Stimulated activated CD4-positive, alpha-beta T cell treated with anti-CD3 and anti-CD28 coated beads, Interleukin-15, amount 100 ng/mL, for 1 hour (primary cell): ENCODE measurements around the gene CST8.
"Not testable (repeated sequence)": the region's sequence is repeated elsewhere in the genome, so short reads cannot be mapped to it uniquely, and the experiment has no call there.

Experiments used
- DNase-seq, 2 donors: peaks; one replicate each; pipeline ENCODE4 v3.0.0-alpha.2; 2020; ENCODE audit warnings: low read depth in 1 of 2, low spot score in 1 of 2

The CST8 gene, protein sequence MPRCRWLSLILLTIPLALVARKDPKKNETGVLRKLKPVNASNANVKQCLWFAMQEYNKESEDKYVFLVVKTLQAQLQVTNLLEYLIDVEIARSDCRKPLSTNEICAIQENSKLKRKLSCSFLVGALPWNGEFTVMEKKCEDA

DNA sequence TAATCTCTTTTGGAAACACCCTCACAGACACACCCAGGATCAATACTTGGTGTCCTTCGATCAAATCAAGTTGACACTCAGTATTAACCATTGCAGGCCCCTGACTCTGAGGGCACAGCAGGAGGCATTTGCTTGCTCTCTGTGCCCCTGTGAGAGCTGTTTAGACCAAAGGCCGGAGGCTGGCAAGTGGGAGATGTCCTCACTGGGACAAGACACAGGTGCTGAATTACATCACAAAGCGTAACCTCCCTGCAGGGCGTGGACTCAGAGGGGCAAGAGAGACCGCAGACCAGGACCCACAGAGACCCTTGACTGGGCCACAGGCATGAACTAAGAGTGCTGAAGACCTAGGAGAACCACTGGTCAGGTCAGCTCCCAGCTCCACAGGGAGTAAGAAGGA lies at the start of gene CST8:
Gene CST8, plus strand, starts transcription at position 301 of the 400 bp plus-strand sequence. CDS start 551 bp downstream, outside the sequence.
- DNase-seq = no peak

DNA sequence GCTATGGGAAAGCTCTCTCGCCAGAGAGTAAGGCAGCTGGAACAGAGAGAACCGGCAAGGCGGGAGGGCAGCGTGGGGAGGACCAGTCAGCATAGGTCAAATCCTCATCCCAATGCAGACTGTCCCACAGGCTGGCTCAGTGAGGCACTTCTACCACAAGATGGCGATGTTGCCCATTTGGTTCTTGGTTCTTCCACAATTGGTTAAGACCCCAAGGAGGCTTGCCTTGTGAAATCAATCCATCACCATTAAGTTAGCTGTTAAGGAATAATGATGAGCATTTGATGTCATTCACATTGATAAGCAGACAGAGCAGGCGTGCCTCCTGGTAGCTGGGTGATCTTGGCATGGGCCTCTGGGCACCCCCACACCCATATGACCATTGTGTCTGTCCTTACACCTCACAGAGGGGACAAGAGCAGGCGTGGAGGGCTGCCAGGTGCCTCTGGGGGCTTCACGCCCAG lies 49.0 kb upstream of the CST8 start:
- DNase-seq = no peak

DNA sequence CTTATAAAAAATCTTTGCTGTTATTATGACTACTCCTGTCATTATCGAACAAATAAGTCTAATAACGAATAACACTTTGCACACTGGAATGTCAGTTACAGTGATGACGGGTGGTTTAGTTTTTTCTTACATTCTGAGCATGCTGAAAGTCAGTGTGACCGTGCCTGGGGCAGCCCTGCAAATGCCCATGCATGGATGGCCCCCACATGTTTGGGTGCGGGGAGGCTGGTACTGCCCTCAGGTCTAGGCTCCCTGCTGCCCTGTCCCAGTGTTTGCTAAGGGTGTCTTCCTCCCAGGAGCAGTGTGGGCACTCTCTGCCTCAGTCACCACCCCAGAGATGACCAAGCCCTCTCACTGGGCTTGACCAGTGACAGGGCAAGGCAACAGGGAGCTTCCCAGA lies 48.5 kb upstream of the CST8 start:
- DNase-seq = no peak

- no peak for DNase-seq
These were observed 46.1 kb upstream of the CST8 start for GRCh38 chr20:23444859-23445258.

GRCh38 chr20:23445596-23446217 lies 45.2 kb upstream of the CST8 start:
- no peak for DNase-seq

DNA sequence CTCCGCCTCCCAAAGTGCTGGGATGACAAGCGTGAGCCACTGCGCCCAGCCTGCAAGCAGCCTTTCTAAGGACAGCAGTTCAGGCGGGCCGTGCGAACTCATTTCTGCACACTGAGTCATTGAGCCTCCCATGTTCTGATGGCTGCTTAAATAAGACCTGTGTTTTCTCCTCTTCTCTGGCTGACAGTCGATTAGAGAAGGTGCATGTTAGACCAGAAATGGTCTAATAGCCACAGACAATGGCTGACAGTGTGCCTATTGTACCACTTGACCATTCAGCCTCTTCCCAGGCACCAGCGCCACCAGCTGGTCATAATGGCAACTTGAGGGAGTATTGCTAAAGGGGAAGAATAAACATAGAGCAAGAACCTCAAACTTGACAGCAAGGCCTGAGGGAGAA lies 44.4 kb upstream of the CST8 start:
- no peak for DNase-seq

GRCh38 chr20:23448167-23448566 lies 42.8 kb upstream of the CST8 start:
- DNase-seq = no peak

DNA sequence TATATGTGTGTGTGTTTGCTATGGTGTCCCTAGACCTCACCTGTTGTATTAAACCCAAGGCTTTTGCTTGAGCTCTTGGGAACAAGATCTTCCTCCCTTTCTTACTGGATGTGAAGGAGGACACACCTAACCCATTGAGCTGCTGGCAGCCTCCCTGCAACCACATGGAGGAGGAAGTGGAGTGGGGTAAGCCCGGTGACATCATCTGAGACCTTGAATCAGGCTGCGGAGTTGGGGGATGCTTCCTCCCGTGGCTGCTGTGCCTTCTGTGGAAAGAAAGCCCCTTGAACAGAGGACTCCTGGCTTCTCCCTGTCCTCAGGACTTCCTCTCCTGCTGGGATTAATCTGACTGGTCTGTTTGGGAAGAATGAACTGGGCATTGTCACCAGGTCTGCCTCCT lies 41.5 kb upstream of the CST8 start:
- DNase-seq = no peak

- no peak for DNase-seq
These were observed 40.0 kb upstream of the CST8 start for GRCh38 chr20:23450877-23451276.

- no peak for DNase-seq
These were observed 38.9 kb upstream of the CST8 start for GRCh38 chr20:23451956-23452487.

DNA sequence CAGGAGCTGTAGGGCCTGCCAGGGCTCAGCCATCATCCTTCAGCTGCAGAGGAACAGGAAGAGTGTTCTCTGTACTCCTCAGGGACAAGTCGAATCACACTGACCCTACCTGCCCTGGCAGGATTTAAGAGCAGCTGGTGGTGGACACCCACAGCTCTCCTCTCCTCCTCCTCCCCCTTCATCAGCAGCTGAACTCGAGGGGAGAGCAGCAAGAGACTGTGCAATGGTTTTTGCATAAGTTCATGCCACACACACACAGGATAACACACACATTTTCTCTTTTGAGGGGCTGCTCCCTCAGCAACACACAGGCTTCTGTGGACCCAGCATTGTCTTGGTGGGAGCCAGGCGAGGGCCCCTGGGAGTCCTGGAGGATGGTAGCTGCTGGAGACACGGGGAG lies 38.1 kb upstream of the CST8 start, which contains the start of gene CST11:
Gene CST11, minus strand, starts transcription at position 101 of the 400 bp plus-strand sequence. Its CDS starts 65 bp downstream, at position 36.
- no peak for DNase-seq

- DNase-seq = no peak
These were observed 37.1 kb upstream of the CST8 start for GRCh38 chr20:23453549-23454543.

DNA sequence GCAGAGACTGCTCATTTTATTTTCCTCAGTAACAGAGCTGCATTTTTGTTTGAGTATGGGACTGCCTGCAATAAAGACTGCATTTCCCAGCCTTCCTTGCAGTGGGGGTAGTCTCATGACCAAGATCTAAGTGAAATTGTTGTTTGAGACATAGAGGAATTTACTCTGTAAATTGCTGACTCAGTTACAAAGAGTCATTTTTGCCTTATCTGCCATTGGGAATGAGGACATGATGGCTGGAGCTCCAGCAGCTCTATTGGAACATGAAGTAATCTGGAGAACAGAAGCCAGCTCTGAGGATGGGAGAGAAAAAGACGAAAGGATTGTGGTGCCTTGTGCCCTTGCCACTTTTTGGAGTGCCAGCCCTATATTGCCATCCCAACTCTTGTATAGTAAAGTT lies 36.1 kb upstream of the CST8 start:
- DNase-seq = no peak

DNA sequence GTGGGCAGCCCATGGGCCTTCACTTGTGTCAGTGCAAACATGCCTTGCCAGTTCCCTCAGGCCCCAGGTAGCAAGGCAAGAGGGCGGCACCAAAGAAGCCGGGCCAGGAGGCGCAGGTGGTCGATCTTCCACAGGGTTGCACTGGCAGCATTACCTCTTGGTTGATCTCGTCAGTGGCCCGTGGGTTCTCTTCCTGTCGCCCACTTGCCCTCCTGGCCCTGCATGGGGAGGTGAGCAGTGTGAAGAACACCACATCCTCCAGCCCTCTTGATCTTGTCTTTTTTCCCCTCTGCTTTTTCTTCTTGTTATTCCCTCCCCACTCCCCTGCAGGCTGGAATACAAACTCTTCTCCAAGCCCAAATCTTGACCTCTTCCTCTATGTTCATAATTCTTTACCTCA lies 35.3 kb upstream of the CST8 start:
- DNase-seq = no peak

GRCh38 chr20:23456409-23456808 lies 34.5 kb upstream of the CST8 start:
- DNase-seq = no peak

GRCh38 chr20:23456873-23457272 lies 34.0 kb upstream of the CST8 start:
- no peak for DNase-seq

DNA sequence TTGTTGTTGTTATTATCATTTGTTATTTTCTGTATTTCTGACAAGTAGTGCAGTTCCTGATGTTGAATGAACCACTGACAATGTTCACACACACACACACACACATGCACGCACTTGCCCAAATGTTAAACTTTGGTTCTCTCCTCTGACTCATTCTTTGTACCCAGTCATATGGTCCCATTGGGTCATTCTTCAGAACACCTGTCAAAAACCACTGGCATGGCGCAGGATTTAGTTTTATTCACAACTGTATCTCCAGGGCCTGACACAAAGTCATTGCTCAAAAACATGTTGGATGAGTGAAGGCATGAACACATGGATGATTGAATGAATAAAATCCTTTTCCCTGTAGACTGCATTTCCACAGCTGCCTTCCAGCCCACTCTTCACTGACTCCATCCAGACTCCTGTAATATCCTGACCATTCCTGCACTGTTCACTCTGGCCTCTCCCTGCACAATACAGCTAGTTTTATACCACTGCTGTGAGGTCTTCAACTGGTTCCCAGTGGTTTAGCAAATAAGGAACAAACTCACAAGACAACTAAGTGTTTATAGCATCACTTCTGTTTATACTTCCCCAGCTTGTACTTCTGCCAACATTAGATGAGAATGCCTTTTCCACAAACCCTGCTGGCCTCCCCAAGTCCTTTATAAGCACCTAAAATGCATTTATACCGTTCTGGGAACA lies 31.3 kb upstream of the CST8 start:
- DNase-seq = no peak

DNA sequence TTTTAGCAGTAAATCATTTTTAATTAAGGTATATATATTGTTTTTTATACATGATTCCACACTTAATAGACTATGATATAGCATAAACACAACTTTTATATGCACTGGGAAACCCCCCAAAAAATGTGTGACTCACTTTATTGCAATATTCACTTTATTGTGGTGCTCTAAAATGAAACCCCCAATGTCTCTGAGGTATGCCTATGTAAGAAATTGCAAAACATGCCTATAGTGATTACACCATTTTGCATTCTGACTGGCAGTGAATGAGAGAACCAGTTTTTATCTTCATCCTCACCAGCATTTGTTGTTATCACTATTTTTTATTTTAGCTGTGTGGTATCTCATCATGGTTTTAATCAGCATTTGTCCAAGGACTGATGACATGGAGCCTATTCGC lies 29.7 kb upstream of the CST8 start:
- no peak for DNase-seq

GRCh38 chr20:23466961-23467360 lies 24.0 kb upstream of the CST8 start:
- DNase-seq = not testable (repeated sequence)

DNA sequence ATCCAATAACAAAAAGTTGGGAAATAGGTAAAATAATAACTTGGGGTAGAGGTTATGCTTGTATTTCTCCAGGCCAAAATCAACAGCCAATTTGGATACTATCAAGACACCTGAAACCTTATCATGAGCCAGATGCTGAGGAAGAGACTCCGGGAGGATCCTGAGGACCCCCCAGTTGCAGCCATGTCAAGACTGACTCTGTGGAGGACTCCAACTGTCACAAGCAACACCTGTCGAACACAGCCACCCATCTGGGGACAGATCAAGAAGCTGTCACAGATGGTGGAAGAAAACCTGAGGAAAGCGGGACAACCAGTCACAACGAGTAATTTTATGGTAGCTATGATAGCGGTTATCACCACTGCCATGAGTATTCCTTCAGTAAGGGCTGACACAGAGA lies 18.6 kb upstream of the CST8 start:
- not testable (repeated sequence) for DNase-seq

- DNase-seq = not testable (repeated sequence)
These were observed 17.6 kb upstream of the CST8 start for GRCh38 chr20:23473293-23473692.
